ENCODE results near the gene PTPA.

- TF ChIP-seq POLR2A (IDR thresholded peaks at IDR 0.05; ENCODE audit: low read depth, low read length) (no peak), SPI1 (IDR thresholded peaks at IDR 0.05; ENCODE audit: low read depth, low read length) (no peak), POLR2AphosphoS5 (IDR thresholded peaks at IDR 0.05; ENCODE audit: low read depth, low read length) (no peak), TAF1 (IDR thresholded peaks at IDR 0.05; ENCODE audit: low read depth, low read length) (no peak), PAX5 (IDR thresholded peaks at IDR 0.05; ENCODE audit: insufficient read depth, low read length, severe bottlenecking) (no peak), POU2F2 (IDR thresholded peaks at IDR 0.05; ENCODE audit: low read depth, low read length) (no peak)
Measured at GRCh38 chr9:129124506-129125069, 13.4 kb downstream of the PTPA start.
